OCI-LY1 (cell line): ENCODE data around the gene RNF11.

Source experiments
- CTCF ChIP-seq: fragments of 200-600 bp; sonication (generic), shearing (Covaris generic); IDR thresholded peaks from 2 replicates; pipeline ENCODE4 v1.5.1; 2017; ENCODE audit warnings: mild to moderate bottlenecking, antibody characterized with exemption, low read length, moderate library complexity, mixed read lengths
- EZH2 ChIP-seq: fragments of 200-600 bp; sonication (generic), shearing (Covaris generic); IDR thresholded peaks from 2 replicates; pipeline ENCODE4 v1.8.0; 2017; ENCODE audit warnings: borderline replicate concordance, mixed run types, mild to moderate bottlenecking, antibody characterized with exemption, low read length, moderate library complexity, mixed read lengths

- no peak for TF ChIP-seq CTCF
- TF ChIP-seq EZH2: no peak
Measured at GRCh38 chr1:51310871-51311613, 75.0 kb downstream of the RNF11 start.
